Measurements from ENCODE around the gene USP54. TPM values are rescaled to one million over a fixed set of nuclear protein-coding genes. Genes with fewer than 3 reads are reported as not detected.
"Not testable (repeated sequence)": the region's sequence is repeated elsewhere in the genome, so short reads cannot be mapped to it uniquely, and the experiment has no call there.

Gene USP54
- total RNA-seq, 1 experiment from 2014 or later: 15.9 TPM

DNA sequence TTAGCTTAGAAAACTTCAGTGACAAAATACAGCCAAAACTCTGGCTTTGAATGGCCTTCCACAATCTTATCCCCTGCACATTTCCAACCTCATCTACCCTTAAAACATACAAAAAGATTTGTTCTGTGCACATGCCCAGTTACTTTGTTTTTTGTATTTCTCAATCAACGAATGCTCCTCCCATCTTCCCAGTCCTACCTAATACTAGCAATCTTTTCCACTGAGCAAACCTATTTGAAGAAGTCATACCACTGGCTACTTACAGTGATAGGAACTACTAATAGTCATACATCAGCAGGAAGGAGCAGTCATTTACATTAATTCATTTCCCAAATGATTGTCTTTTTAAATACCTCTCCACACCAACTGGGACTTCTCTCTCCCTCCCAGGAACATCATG is 2.5 kb downstream of the USP54 start:
- no peak for DNase-seq (ENCODE audit: low read depth)

DNA sequence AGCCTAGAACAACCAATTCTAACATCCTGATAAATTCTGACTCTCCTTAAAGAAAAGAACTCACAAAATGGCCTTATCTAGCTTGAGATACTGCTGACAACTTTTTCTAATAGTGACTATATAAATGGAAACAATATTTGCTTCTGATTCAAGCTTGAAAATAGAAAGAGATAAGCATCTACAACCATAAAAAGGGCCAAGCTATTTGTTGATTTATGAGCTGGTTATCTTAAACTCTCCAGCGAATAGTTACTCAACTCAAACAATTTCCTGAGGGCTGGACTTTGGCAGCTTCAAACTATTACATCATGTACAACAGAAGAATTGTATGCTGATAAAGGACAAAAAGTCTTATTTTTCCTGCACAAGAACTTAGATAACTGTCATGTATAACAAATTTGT is 4.6 kb downstream of the USP54 start:
- DNase-seq (ENCODE audit: low read depth): peak; percentile 43

DNA sequence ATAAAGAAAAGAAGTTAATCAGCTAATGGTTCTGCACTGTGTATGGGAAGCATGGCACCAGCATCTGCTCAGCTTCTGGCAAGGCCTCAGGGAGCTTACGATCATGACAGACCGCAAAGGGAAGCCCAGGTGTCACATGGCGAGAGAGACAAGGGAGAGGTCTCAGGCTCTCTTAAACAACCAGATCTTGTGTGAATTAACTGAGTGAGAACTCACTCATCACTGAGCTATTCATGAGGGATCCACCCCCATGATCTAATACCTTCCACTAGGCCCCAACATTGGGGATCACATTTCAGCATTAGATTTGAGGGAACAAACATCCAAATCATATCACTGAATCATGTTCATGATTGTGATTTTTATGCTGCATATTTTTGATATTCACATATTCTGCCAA is 5.8 kb downstream of the USP54 start:
- peak; percentile 11 for DNase-seq (ENCODE audit: low read depth)

DNA sequence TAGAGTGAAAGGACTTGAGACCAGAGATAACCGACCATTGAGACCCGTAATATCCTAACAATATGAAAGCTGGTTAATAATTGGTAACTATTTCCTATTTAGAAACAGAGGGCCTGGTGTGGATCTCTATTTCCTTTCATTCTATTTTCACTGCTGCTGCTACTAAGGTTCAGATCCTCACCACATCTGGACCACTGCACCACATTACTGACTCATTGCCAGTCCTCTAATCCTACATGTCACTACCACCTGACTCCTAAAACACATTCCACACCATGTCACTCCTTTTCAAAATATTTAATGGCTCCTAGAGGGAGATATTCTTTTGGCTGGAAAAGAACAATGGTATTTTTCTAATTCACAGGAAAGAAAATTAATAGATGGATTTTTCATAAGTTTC is 6.4 kb downstream of the USP54 start:
- DNase-seq (ENCODE audit: low read depth): peak; percentile 63

DNA sequence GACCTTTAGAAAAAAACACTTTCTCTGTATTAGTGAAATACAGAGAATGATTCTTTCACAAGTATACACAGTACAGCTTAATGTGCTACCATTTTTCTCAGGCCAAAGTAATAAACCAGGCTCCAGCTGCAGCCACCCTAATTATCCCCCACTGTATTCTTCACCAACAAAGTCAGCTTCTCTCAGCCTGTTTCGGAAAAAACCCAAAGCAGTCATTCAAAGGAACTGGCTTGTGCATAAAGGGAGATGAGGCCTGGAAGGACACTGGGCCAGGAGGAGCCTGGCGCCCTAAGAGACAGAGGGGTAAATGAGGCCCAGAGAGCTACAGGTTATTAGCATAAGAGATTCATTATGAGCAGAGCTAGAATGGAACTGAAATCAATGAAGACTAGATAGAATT is 9.2 kb downstream of the USP54 start:
- DNase-seq (ENCODE audit: low read depth): no peak

DNA sequence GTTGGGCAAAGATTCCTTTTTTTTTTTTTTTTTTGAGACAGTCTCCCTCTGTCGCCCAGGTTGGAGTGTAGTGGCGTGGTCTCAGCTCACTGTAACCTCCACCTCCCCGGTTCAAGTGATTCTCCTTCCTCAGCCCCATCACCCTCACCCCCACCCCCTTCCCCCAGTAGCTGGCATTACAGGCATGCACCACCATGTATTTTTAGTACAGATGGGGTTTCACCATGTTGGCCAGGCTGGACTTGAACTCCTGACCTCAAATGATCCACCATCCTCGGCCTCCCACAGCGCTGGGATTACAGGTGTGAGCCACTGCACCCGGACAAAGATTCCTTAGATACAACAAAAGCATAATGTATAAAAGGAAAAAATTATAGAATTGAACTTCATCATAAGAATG is 12.2 kb downstream of the USP54 start:
- DNase-seq (ENCODE audit: low read depth): not testable (repeated sequence)

DNA sequence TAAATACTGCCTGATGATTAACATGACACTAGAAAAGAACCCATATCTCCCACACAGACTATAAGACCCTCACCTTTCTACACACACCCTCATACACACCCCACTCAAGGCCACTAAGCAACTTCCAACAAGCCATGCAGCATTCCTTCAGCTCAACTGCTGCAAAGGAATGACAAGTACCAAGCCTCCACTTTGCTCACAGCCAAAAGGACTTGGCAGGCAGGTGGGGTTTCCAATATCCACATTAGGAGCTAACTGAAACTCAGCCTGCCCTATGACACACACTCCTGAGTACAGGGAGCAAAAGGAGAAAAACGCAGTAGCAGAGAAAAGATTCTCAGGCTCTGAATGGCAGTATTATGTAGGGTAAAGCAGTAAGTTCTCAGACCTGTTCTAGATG is 13.4 kb downstream of the USP54 start:
- DNase-seq (ENCODE audit: low read depth): no peak

DNA sequence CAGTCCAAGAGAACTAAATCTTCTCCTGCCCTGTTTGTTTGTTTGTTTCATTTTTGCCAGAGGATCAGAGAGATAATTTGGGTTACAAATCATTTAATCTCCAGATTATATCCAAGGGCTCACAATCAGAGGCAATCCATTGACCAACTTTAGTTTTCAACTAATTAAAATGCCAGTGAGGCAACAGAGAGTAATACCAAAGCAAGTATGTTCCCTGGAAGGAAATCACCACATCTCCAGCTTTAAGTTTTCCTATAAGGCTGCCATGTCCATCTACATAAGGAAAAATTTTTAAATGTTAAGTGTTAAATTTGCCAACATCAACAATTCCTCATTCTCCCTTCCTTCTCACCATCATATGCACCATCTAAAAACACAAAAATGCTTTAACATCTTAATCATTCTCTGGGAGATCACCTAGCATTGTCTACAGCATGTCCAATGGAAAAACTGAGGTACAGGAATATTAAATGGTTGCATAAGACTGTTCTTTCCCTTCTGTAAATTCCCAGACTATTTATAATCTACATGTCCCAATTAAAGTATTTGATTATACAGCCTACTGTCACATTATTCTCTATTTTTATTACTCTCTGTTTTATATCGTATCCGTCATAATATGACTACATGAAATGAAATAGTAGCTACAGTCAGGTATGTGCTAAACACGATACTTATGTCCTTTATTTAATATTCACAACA is 14.1 kb downstream of the USP54 start:
- no peak for DNase-seq (ENCODE audit: low read depth)

DNA sequence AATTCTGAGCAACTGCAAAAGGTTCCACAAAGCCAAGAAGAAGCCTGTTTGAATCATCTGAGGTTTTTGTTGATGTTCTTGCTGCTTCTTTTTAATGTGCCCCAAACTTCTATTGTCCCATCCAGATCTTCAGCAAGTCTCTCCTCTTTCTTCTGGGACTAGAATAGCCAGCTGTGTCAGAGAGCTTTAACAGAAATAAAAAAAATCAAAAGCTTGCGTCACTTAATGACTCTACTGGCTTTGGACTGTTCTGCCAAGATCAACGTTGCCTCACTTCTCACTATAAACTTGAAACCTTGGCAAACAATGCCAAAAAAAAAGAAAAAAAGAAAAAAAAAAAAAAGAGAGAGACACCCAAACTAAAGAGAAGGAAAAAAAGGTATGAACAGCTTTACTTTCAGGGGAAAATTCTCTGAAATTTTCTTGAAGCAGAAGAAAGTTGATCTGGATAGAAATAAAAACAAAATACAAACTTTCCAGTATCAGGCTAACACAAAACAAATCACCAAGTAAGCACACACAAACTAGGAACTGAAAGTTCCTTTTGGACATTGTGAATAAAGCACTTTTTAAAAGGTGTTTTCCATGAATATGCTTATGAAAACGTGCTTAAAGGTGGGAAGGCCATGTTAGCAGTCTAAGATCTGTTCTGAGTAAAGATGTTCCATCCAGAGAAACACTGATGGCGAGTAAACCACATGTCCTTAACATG is 14.8 kb downstream of the USP54 start:
- peak; percentile 48 for DNase-seq (ENCODE audit: low read depth)

DNA sequence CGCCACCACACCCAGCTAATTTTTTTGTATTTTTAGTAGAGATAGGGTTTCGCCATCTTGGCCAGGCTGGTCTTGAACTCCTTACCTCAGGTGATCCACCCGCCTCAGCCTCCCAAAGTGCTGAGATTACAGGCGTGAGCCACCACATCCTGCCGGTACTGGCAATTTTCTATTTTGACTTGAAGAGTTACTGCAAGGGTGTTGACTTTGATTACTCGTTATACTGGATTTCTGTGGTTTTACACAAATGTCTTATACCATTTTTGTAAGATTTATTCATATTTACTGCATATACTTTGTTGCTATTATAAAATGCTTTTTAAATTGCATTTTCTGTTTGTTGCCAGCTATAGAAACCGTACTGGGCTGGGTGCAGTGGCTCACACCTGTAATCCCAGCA is 24.1 kb downstream of the USP54 start:
- DNase-seq (ENCODE audit: low read depth): not testable (repeated sequence)

DNA sequence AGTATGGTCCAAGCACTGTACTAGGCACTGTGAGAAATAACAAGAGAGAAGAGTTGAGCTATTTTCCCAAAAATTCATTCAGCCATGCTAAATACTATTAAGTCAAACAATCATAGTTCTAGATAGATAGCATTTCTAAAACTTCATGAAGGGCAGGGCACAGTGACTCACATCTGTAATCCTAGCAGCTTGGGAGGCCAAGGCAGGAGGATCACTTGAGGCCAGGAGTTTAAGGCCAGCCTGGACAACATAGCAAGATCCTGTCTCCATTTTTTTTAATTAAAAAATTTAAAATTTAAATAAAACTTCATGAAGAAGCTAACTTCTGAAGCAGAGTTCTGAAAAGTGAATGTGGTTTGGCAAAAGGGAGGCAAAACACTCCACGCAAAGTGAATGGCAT is 29.9 kb downstream of the USP54 start:
- no peak for DNase-seq (ENCODE audit: low read depth)

DNA sequence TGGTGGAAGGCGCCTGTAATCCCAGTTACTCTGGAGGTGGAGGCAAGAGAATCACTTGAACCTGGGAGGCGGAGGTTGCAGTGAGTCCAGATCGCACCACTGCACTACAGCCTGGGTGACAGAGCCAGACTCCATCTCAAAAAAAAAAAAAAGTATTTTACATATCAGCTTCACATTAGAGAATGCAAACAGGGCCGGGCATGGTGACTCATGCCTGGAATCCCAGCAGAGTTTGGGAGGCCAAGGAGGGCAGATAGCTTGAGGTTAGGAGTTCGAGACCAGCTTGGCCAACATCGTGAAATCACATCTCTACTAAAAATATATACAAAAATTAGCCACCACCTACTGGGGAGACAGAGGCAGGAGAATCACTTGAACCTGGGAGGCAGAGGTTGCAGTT is 31.6 kb downstream of the USP54 start:
- peak; percentile 33 for DNase-seq (ENCODE audit: low read depth)

DNA sequence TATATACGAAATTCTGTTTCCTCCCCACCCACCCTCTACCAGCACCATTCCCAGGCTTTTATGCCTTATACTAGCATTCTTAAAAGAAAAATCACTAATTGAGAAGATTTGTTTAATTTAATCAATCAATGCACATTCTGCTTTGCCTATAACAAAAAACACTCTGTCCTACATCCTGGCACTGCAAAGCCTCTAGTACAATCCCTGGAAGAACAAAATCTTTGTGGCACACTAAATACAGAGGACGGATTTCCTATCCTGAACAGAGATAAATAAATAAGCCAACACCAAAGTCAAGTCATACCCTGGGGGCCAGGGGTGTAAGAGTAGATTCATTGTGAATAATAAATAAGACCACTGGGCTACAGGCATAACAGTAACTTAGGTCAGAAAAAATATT is 34.3 kb downstream of the USP54 start:
- no peak for DNase-seq (ENCODE audit: low read depth)

DNA sequence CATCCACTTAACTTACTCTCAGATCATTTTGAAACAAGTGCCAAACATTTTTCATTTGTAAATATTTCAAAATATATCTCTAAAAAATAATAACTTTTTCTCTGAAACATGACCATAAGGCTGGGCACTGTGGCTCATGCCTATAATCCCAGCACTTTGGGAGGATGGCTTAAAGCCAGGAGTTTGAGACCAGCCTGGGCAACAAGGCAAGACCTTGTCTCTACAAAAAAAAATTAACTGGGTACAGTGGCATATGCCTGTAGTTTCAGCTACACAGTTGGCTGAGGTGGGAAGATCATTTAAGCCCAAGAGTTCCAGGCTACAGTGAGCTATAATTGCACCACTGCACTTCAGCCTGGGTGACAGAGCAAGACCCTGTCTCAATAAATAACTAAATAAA is 36.4 kb downstream of the USP54 start:
- no peak for DNase-seq (ENCODE audit: low read depth)

DNA sequence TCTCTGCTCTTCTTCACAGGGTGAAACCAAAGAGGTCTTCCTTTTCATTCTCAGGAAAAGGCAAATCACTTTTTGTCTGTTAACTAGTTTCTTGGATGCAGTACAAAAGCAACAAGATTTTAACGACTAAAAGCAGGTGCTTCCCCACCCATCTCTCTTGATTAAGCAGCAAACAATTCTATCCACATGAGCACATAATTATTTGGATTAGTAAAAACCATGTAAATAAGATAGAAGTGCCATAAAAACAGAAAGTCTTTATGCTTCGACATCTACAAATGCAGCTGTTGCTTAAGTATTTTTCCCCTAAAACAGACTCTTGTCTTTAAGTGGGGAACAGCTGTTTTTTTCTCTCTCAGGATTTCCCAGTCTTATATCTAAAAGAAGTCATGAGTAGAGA is 37.4 kb downstream of the USP54 start:
- DNase-seq (ENCODE audit: low read depth): no peak

DNA sequence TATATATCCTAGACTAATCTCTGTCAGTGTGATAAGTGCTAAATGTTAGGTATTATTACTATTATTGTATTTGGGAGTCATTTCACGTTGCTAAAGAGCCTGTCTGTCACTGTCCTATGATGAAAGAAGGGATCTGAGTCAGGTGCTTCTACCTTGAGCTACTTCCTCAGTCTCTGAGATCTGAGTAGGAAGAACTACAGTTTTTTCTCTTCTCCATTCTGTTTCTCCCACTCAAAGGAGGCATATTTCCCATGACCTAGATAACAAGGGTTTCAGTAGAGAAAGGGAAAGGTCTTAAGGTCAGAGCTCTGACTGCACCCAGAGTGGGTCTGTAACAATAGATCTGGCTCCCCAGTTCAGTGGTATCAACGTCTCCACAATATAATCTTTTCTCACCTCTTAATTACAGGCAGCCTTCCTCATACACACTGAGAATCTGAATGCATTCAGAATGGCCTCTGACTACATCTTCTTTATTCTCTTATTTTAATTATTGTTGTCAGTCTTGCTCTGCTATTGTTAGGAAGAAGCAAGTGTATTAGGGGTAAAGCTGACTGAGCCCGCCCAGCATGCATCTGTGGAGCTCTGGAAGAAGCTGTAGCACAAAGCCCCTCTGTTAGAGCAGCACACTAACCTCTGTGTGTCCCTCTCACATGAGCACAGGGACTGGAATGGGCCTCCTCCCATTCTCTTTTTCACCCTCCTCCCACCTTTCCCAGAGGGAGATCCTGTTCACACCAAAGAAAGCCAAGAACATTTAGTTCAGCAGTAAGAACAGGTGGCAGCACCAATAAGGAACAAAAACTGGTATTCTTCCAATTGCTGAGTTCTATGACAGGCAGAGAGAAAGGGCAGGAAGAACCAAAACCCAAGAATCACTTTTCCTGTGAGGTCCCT is 38.1 kb downstream of the USP54 start:
- DNase-seq (ENCODE audit: low read depth): peak; percentile 9

DNA sequence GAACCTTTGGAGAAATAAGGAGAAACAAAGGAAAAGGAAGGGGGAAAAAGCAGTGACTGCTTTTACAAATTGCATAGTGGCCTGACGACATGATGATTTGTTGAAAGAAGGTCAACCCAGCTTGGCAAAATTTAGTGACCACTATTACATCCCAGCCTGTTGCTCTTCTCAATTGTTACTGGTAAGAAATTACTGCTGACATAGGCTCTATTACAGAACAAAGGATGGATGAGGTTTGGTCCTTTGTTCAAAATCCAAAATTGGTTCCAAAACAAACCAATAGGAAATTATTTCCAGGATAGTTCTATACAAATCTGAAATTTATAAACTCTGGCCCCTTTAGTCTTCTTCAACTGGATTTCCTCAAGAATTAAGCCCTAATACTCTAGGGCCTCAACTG is 39.6 kb downstream of the USP54 start:
- no peak for DNase-seq (ENCODE audit: low read depth)

DNA sequence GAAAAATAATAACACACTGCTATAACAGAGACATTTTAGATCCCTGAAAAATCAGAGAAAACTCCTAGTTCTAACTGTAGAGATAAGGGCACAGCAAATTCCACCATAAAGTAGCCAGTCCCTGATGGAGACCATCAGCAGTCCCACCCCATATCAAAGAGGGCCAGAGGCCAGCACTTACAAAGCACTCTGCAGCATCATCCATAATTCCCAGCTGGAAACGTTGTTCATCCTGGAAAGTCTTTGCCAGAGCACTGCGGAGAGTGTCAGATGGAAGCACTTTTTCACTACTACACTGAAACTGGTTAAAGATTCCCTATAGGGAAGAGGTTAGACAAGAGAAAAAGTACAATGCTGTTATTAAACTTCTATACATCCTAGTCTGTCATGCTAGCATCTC is 45.8 kb downstream of the USP54 start:
- DNase-seq (ENCODE audit: low read depth): no peak

DNA sequence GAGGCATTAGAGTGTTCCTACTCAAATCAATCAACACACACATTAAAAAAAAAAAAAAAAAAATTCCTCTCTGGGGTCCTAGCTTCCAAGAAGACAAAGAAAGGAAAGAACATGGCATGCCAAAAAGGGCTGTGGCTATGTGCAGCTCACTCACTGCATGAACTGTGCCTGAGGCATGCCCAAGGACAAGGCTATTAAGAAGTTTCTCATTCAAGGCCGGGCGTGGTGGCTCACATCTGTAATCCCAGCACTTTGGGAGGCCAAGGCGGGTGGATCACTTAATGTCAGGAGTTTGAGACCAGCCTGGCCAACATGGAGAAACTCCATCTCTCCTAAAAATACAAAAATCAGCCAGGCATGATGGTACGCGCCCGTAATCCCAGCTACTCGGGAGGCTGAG is 53.4 kb downstream of the USP54 start:
- DNase-seq (ENCODE audit: low read depth): no peak

DNA sequence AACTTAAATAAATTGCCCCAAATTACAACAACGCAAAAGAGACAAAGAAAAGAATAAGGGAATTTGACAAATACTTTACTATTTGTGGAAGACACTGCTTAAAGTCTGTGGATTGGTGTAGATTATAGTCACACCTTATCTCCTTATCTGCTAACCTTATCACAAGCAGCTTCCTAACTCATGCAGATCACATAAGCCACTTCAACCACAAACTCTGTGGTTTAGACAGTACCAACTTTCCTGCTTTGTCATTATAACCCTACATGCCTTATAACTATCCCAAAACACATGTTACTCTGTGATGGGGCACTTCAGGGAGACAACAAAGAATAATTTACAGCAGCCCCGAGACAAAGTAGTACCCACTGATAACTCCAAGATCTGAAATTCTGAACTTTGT is 53.9 kb downstream of the USP54 start:
- no peak for DNase-seq (ENCODE audit: low read depth)

DNA sequence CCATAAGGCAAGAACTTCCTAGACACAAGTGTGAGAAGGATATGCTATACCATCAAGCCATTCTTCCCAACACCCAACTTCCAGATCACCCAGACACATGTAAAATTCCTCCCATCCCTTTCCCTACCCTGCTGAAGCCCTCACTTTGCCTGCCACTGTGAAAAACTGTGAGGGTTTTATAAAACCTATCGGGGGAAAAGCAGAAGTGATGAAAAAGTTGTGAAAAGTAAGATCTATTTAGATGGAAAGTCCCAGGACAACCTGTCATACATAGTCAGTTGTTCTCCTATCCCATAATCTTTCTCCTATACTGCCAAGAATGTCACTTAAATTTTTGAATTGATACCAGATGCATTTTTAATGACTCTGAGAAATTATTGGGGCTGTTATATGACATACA is 56.3 kb downstream of the USP54 start:
- no peak for DNase-seq (ENCODE audit: low read depth)
